Stimulated activated naive CD8-positive, alpha-beta T cell treated with anti-CD3 and anti-CD28 coated beads, Interleukin-15, Interleukin-2, amounts not matched to agents 100 ng/mL and 50 ng/mL, for 24 hours (primary cell): Measurements from ENCODE around the gene FAM89B.

Experiments used
- H3K27ac Mint-ChIP-seq: one replicate; pipeline ENCODE4 v1.8.0; 2021; ENCODE audit warnings: mild to moderate bottlenecking, mixed read lengths
- H3K27me3 Mint-ChIP-seq: one replicate; pipeline ENCODE4 v1.8.0; 2021; ENCODE audit warnings: mixed read lengths
- H3K36me3 Mint-ChIP-seq: one replicate; pipeline ENCODE4 v1.8.0; 2021; ENCODE audit warnings: low read depth, mixed read lengths
- H3K4me1 Mint-ChIP-seq: one replicate; pipeline ENCODE4 v1.8.0; 2021; ENCODE audit warnings: low read depth, mixed read lengths
- H3K4me3 Mint-ChIP-seq: one replicate; pipeline ENCODE4 v1.8.0; 2021; ENCODE audit warnings: mild to moderate bottlenecking, mixed read lengths
- H3K9me3 Mint-ChIP-seq: one replicate; pipeline ENCODE4 v1.8.0; 2021; ENCODE audit warnings: mixed read lengths

FAM89B gene

GRCh38 chr11:65595543-65596281, 23.4 kb downstream of the FAM89B start, which contains the start of gene KCNK7:
Gene KCNK7, minus strand, starts transcription at chr11:65595800. Its CDS starts 28 bp downstream, at chr11:65595772.
- H3K9me3 Mint-ChIP-seq = no peaks in the 10 kb centered on the region
- no peaks in the 10 kb centered on the region for H3K27me3 Mint-ChIP-seq
- H3K36me3 Mint-ChIP-seq = peaks cover 9% of the 10 kb centered on the region
- no peak within 1 kb of the TSS for H3K4me3 Mint-ChIP-seq
- H3K27ac Mint-ChIP-seq = no peak within 1 kb of the TSS
- H3K4me1 Mint-ChIP-seq = peaks cover 9% of the 10 kb centered on the region

GRCh38 chr11:65596520-65596919, 24.2 kb downstream of the FAM89B start:
- Mint-ChIP-seq H3K36me3 (peaks cover 9% of the 10 kb centered on the region), H3K9me3 (no peaks in the 10 kb centered on the region), H3K4me3 (no peak overlapping the region), H3K27me3 (no peaks in the 10 kb centered on the region), H3K4me1 (peaks cover 9% of the 10 kb centered on the region), H3K27ac (no peak overlapping the region)

- Mint-ChIP-seq H3K27me3 (no peaks in the 10 kb centered on the region), H3K4me3 (no peak overlapping the region), H3K36me3 (peaks cover 13% of the 10 kb centered on the region), H3K9me3 (no peaks in the 10 kb centered on the region), H3K27ac (no peak overlapping the region), H3K4me1 (peaks cover 9% of the 10 kb centered on the region)
Observed at GRCh38 chr11:65598258-65598699, 25.9 kb downstream of the FAM89B start.

- no peak overlapping the region for H3K27ac Mint-ChIP-seq
- peaks cover 5% of the 10 kb centered on the region for H3K4me1 Mint-ChIP-seq
- H3K27me3 Mint-ChIP-seq = no peaks in the 10 kb centered on the region
- peaks cover 20% of the 10 kb centered on the region for H3K36me3 Mint-ChIP-seq
- H3K4me3 Mint-ChIP-seq = no peak overlapping the region
- no peaks in the 10 kb centered on the region for H3K9me3 Mint-ChIP-seq
Observed at GRCh38 chr11:65599216-65599954, 27.0 kb downstream of the FAM89B start.

GRCh38 chr11:65599955-65600246, 27.6 kb downstream of the FAM89B start:
- Mint-ChIP-seq H3K36me3 (peaks cover 20% of the 10 kb centered on the region), H3K9me3 (no peaks in the 10 kb centered on the region), H3K4me1 (peaks cover 5% of the 10 kb centered on the region), H3K27me3 (no peaks in the 10 kb centered on the region), H3K27ac (no peak overlapping the region), H3K4me3 (no peak overlapping the region)

GRCh38 chr11:65604258-65604657, 31.9 kb downstream of the FAM89B start:
- Mint-ChIP-seq H3K27me3 (no peaks in the 10 kb centered on the region), H3K27ac (no peak overlapping the region), H3K9me3 (no peaks in the 10 kb centered on the region), H3K36me3 (peaks cover 33% of the 10 kb centered on the region), H3K4me1 (peaks cover 3% of the 10 kb centered on the region), H3K4me3 (no peak overlapping the region)

- peaks cover 43% of the 10 kb centered on the region for H3K36me3 Mint-ChIP-seq
- H3K9me3 Mint-ChIP-seq = no peaks in the 10 kb centered on the region
- no peak overlapping the region for H3K4me3 Mint-ChIP-seq
- H3K27ac Mint-ChIP-seq = no peak overlapping the region
- H3K27me3 Mint-ChIP-seq = no peaks in the 10 kb centered on the region
- H3K4me1 Mint-ChIP-seq = peaks cover 27% of the 10 kb centered on the region
Observed at GRCh38 chr11:65606876-65607613, 34.7 kb downstream of the FAM89B start.

GRCh38 chr11:65607614-65608426, 35.5 kb downstream of the FAM89B start:
- no peak overlapping the region for H3K4me3 Mint-ChIP-seq
- H3K27ac Mint-ChIP-seq = peak overlapping the region; percentile 45
- H3K9me3 Mint-ChIP-seq = no peaks in the 10 kb centered on the region
- no peaks in the 10 kb centered on the region for H3K27me3 Mint-ChIP-seq
- peaks cover 49% of the 10 kb centered on the region for H3K36me3 Mint-ChIP-seq
- H3K4me1 Mint-ChIP-seq = peaks cover 35% of the 10 kb centered on the region

GRCh38 chr11:65609229-65609628, 36.9 kb downstream of the FAM89B start:
- peaks cover 40% of the 10 kb centered on the region for H3K4me1 Mint-ChIP-seq
- H3K9me3 Mint-ChIP-seq = no peaks in the 10 kb centered on the region
- peak overlapping the region; percentile 63 for H3K27ac Mint-ChIP-seq
- no peaks in the 10 kb centered on the region for H3K27me3 Mint-ChIP-seq
- H3K36me3 Mint-ChIP-seq = peaks cover 38% of the 10 kb centered on the region
- peak overlapping the region; percentile 28 for H3K4me3 Mint-ChIP-seq

- Mint-ChIP-seq H3K9me3 (no peaks in the 10 kb centered on the region), H3K27ac (peak overlapping the region; percentile 63), H3K36me3 (peaks cover 38% of the 10 kb centered on the region), H3K4me3 (no peak overlapping the region), H3K4me1 (peaks cover 40% of the 10 kb centered on the region), H3K27me3 (no peaks in the 10 kb centered on the region)
Observed at GRCh38 chr11:65609665-65610064, 37.3 kb downstream of the FAM89B start.

- Mint-ChIP-seq H3K36me3 (peaks cover 34% of the 10 kb centered on the region), H3K9me3 (no peaks in the 10 kb centered on the region), H3K4me1 (peaks cover 41% of the 10 kb centered on the region), H3K27me3 (no peaks in the 10 kb centered on the region), H3K27ac (peak overlapping the region; percentile 22), H3K4me3 (peak overlapping the region; percentile 39)
Observed at GRCh38 chr11:65610404-65610803, 38.1 kb downstream of the FAM89B start.

- peaks cover 31% of the 10 kb centered on the region for H3K36me3 Mint-ChIP-seq
- no peaks in the 10 kb centered on the region for H3K27me3 Mint-ChIP-seq
- no peaks in the 10 kb centered on the region for H3K9me3 Mint-ChIP-seq
- peaks cover 44% of the 10 kb centered on the region for H3K4me1 Mint-ChIP-seq
- H3K27ac Mint-ChIP-seq = peak overlapping the region; percentile 55
- peak overlapping the region; percentile 39 for H3K4me3 Mint-ChIP-seq
Observed at GRCh38 chr11:65611028-65611757, 38.9 kb downstream of the FAM89B start.

- H3K27ac Mint-ChIP-seq = peak overlapping the region; percentile 90
- H3K36me3 Mint-ChIP-seq = peaks cover 31% of the 10 kb centered on the region
- H3K27me3 Mint-ChIP-seq = no peaks in the 10 kb centered on the region
- peak overlapping the region; percentile 95 for H3K4me3 Mint-ChIP-seq
- peaks cover 52% of the 10 kb centered on the region for H3K4me1 Mint-ChIP-seq
- no peaks in the 10 kb centered on the region for H3K9me3 Mint-ChIP-seq
Observed at GRCh38 chr11:65611758-65612603, 39.6 kb downstream of the FAM89B start.
